Duodenal mucosa (tissue), 2 donors: ENCODE data around the gene STRIP2.

Experiments used
- H3K27ac ChIP-seq: one replicate; pipeline ENCODE4 v1.7.0; 2013; ENCODE audit warnings: low read depth, low read length
- H3K27me3 ChIP-seq, 2 donors: one replicate each; pipeline ENCODE4 v1.7.0; 2013; ENCODE audit warnings: low read length in 2 of 2, control low read depth in 1 of 2; ENCODE audit not compliant: insufficient read depth in 2 of 2, control insufficient read depth in 1 of 2
- H3K36me3 ChIP-seq, 2 donors: one replicate each; pipeline ENCODE4 v1.7.0; 2013; ENCODE audit warnings: low read length in 2 of 2, control low read depth in 1 of 2; ENCODE audit not compliant: insufficient read depth in 2 of 2, control insufficient read depth in 1 of 2
- H3K4me1 ChIP-seq, 2 donors: one replicate each; pipeline ENCODE4 v1.7.0; 2013; ENCODE audit warnings: low read length in 2 of 2, control low read depth in 1 of 2; ENCODE audit not compliant: insufficient read depth in 2 of 2, control insufficient read depth in 1 of 2
- H3K4me3 ChIP-seq, 2 donors: one replicate each; pipeline ENCODE4 v1.7.0; 2013; ENCODE audit warnings: low read length in 2 of 2, low read depth in 1 of 2
- H3K9ac ChIP-seq, 2 donors: one replicate each; pipeline ENCODE4 v1.7.0; 2013; ENCODE audit warnings: low read length in 2 of 2, low read depth in 1 of 2
- H3K9me3 ChIP-seq, 2 donors: one replicate each; pipeline ENCODE4 v1.7.0; 2013; ENCODE audit warnings: low read length in 2 of 2, control low read depth in 1 of 2; ENCODE audit not compliant: control insufficient read depth in 1 of 2

STRIP2 gene, protein sequence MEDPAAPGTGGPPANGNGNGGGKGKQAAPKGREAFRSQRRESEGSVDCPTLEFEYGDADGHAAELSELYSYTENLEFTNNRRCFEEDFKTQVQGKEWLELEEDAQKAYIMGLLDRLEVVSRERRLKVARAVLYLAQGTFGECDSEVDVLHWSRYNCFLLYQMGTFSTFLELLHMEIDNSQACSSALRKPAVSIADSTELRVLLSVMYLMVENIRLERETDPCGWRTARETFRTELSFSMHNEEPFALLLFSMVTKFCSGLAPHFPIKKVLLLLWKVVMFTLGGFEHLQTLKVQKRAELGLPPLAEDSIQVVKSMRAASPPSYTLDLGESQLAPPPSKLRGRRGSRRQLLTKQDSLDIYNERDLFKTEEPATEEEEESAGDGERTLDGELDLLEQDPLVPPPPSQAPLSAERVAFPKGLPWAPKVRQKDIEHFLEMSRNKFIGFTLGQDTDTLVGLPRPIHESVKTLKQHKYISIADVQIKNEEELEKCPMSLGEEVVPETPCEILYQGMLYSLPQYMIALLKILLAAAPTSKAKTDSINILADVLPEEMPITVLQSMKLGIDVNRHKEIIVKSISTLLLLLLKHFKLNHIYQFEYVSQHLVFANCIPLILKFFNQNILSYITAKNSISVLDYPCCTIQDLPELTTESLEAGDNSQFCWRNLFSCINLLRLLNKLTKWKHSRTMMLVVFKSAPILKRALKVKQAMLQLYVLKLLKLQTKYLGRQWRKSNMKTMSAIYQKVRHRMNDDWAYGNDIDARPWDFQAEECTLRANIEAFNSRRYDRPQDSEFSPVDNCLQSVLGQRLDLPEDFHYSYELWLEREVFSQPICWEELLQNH

DNA sequence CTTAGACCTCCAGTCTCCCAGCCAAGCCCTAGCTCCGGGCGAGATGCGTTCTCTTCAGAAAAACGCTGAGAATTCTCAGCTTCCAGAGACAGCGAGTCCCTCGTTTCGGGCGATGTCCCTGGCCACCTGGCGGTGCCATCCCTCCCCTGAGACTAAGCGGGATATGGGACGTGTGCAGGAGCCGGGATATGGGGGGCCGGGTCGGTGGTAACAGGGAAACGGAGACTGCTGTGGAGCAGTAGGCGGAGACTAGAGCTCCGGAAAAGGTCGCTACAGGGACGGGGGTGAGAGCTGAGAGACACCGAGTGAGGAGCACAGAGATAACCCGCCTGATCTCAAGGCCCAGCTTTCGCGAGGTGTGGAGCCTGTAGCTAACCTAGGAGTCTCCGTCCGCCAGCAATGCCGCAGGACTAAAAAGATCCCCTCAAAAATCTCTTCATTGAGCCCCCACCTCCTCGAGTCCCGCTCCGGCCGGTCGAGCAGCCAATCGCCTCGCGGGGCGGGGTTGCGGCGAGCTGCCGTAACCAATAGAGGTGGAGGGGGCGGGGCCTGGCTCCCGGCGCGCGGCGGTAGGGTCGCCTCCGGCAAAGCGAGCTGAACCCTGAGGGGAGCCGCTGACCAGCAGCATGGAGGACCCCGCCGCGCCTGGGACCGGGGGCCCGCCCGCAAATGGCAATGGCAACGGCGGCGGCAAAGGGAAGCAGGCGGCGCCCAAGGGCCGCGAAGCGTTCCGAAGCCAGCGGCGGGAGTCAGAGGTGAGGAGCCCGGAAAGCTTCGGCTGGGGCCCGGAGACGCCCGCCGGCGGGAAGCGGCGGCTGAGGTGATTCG lies at the start of gene STRIP2:
TSS of gene STRIP2 (plus strand) at position 586 of the 828 bp plus-strand sequence. CDS start at position 627, 41 bp downstream.
- H3K9ac ChIP-seq: peak within 1 kb of the TSS; percentile 55 to 58

DNA sequence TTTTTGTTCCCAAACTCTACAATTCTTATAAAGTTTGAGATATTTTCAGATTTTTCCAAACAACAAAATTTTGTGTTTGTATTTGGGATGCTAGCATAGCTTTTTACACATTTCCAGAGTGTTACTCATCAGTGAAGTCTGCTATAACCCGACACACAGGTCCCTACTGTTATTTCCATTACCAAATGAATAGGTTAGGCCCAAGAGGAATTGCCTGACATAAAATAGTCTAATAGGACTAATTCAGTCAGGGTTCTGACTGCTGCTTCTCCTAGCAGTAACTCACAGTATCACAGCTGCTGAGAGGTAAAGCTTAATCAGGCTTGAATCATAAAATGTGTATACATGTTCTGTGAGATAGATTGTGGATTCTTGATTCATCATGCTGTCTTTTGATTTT lies 49.1 kb upstream of the STRIP2 start:
- Histone ChIP-seq H3K27me3 (no peaks in the 10 kb centered on the region), H3K9me3 (no peaks in the 10 kb centered on the region), H3K4me1 (no peaks in the 10 kb centered on the region), H3K9ac (no peak overlapping the region), H3K27ac (no peak overlapping the region), H3K36me3 (peaks cover 0 to 29% of the 10 kb centered on the region in 2 donors), H3K4me3 (no peak overlapping the region)

More for the DNA sequence above, at the start of gene STRIP2:
- Histone ChIP-seq H3K36me3 (no peaks in the 10 kb centered on the region), H3K27me3 (peaks cover 8 to 19% of the 10 kb centered on the region in 2 donors), H3K4me1 (peaks cover 10 to 15% of the 10 kb centered on the region in 2 donors), H3K4me3 (peak within 1 kb of the TSS; percentile 80 to 88), H3K27ac (no peak within 1 kb of the TSS), H3K9me3 (no peaks in the 10 kb centered on the region)

DNA sequence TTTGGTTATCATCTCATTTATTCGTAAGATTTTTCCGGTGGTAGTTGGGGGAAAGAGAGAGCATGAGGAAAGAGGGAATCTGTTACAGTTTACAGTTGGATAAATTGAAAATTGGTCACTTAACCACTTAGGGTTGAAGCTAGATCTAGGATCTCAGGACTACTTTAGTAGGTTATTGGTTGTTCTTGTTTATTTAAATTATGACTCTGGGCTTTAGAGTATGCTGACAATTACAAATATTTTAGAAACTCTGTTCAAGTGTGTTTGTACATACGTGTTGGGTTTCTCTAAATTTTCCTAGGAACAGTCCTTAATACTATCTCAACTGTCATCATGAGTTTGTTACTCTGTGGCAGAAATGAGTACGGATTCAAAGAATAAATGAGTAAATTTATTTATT lies 48.6 kb upstream of the STRIP2 start:
- H3K4me3 ChIP-seq: no peak overlapping the region
- H3K36me3 ChIP-seq: peaks cover 3 to 32% of the 10 kb centered on the region in 2 donors
- no peaks in the 10 kb centered on the region for H3K9me3 ChIP-seq
- no peak overlapping the region for H3K9ac ChIP-seq
- no peaks in the 10 kb centered on the region for H3K4me1 ChIP-seq
- no peak overlapping the region for H3K27ac ChIP-seq
- no peaks in the 10 kb centered on the region for H3K27me3 ChIP-seq

DNA sequence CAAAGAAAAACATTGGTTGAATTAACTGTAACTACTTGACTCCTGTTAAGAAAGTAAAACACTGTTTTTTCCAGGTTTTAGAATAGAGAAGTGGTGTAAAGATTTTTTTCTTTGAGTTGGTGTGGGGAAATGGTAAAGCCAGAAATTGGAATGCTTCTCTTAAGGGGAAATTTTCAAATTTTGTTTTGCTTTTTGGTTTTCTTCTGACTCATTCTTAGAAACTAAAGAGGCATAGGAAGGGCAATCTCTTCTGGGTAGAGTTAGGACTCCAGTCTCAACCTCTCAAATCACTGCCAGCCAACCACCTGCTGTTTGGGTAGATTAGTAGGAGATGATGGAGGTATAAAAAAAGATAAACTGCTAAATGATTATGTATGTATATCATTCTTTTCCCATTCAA lies 47.7 kb upstream of the STRIP2 start:
- no peaks in the 10 kb centered on the region for H3K9me3 ChIP-seq
- H3K36me3 ChIP-seq: peaks cover 3 to 36% of the 10 kb centered on the region in 2 donors
- no peak overlapping the region for H3K27ac ChIP-seq
- no peak overlapping the region for H3K9ac ChIP-seq
- no peak overlapping the region for H3K4me3 ChIP-seq
- H3K27me3 ChIP-seq: no peaks in the 10 kb centered on the region
- H3K4me1 ChIP-seq: no peaks in the 10 kb centered on the region

DNA sequence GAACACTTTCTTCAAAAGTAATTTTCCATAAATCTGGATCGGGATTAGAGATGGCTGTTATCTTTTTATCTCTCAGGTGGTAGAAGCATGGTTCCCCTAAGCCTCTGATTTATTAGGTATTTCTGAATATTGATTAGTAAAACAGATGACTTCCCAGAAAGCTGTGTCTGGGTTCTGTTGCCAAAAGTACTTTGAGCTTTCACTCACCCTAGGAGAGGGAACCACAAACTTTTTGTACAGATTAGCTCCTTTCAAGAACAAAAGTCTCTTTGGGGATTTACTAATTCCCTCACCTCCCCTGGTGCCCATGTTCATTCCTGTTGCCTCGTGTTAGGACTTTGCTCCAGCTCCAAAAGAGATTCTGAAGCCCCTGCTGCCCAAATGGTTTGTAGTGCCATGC lies 46.7 kb upstream of the STRIP2 start:
- Histone ChIP-seq H3K9me3 (no peaks in the 10 kb centered on the region), H3K4me1 (no peaks in the 10 kb centered on the region), H3K9ac (no peak overlapping the region), H3K27me3 (no peaks in the 10 kb centered on the region), H3K4me3 (no peak overlapping the region), H3K27ac (no peak overlapping the region), H3K36me3 (peaks cover 3 to 40% of the 10 kb centered on the region in 2 donors)

DNA sequence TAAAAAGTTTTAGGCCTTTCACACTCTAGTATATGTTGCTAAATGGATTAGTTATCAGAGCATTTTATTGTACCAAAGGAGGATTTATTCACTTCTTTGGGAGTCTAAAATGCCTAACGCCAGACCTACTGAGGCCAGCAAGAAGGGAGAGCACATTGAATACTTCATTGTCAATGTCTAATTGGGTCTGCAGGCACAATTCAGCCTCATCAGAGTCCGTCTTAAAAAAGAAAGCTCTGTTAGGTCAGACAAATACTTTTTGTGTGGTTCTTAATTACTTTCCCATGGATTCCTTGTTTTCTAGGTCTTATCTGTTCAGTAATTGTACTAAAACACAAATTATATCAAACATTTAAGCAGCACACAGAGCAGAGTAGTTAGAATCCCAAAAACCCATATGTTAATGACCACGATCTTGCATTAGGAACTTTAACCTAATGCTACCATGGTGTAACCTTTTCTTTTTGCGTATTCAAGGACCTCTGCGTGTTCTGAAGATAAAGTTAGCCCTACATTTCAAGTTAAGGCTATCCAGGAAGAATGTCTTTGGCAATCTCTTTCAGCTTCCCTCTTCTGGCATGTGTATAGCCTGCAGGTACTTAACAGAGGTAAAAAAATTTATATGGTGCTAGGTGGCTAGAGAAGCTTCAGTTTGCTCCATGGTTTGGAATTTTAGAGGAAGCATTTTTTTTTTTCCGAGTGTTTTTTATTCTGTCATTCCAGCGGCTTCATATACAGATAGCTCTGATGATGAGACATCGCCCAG lies 45.7 kb upstream of the STRIP2 start:
- no peaks in the 10 kb centered on the region for H3K9me3 ChIP-seq
- no peak overlapping the region for H3K4me3 ChIP-seq
- H3K36me3 ChIP-seq: peaks cover 3 to 46% of the 10 kb centered on the region in 2 donors
- H3K9ac ChIP-seq: no peak overlapping the region
- H3K27me3 ChIP-seq: no peaks in the 10 kb centered on the region
- no peak overlapping the region for H3K27ac ChIP-seq
- H3K4me1 ChIP-seq: no peaks in the 10 kb centered on the region

DNA sequence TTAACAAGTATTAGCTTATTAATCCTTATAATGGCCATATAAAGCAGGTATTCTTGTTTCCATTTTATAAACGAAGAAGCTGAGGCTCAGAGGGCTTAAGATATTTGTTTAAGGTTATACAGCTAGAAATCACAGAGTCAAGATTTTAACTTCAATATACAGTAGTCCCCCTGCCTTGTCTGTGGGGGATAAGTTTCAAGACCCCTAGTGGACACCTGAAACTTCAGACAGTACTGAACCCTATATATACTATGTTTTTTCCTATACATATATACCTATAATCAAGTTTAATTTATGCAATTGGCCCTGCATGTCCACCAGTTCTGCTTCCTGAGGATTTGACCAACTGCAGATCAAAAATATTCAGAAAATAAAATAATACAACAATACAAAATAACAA lies 44.4 kb upstream of the STRIP2 start:
- no peak overlapping the region for H3K9ac ChIP-seq
- no peak overlapping the region for H3K4me3 ChIP-seq

DNA sequence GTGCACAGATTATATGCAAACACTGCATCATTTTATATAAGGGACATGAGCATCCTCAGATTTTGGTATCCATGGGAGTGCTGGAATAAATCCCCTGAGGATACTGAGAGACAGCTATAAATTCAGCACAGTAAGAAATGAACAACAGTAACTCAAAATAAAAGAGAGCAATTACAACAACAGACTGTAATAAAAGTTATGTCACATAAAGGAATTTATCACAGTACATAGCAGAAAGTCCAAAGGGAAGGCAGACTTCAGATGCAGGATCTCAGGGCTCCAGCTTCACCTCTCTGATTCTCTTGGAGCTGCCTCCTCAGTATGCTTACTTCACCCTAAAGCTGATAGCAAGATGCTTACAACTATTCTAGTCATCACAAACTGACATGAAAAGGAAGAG lies 43.9 kb upstream of the STRIP2 start:
- no peaks in the 10 kb centered on the region for H3K27me3 ChIP-seq
- H3K27ac ChIP-seq: no peak overlapping the region
- H3K9me3 ChIP-seq: no peaks in the 10 kb centered on the region
- H3K4me3 ChIP-seq: no peak overlapping the region
- H3K36me3 ChIP-seq: peaks cover 3 to 45% of the 10 kb centered on the region in 2 donors
- H3K9ac ChIP-seq: no peak overlapping the region
- H3K4me1 ChIP-seq: no peaks in the 10 kb centered on the region

More for the DNA sequence above, 44.4 kb upstream of the STRIP2 start:
- no peaks in the 10 kb centered on the region for H3K27me3 ChIP-seq
- no peak overlapping the region for H3K27ac ChIP-seq
- H3K36me3 ChIP-seq: peaks cover 3 to 43% of the 10 kb centered on the region in 2 donors
- H3K4me1 ChIP-seq: no peaks in the 10 kb centered on the region
- H3K9me3 ChIP-seq: no peaks in the 10 kb centered on the region

DNA sequence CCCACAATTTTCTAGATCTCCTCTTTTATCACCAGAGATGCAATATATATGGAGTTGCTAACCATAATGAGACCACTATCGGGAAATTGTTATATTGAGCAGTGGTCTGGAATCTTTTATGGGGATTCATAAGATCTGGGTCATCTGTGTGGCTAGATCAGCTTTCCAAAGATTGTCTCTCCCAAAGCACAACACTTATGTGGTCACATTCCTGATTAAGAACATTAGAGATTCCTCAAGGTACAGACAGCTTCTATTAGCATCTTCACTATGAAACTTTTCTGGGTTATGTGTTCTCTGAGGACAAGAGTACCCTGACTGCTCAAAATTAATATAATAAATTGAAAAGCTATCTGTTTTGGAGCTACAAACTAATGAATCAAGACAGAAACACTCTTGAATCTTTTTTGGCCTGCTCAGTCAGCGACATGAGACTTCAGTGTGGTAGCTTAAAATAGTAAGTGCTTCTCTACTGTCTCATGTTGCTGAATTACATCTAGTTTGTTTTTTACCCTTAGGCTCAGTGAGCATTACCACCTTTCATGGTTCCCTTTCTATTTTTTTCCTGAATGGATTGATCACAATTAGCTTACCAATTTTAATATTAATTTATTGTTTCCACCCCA lies 42.6 kb upstream of the STRIP2 start:
- H3K9ac ChIP-seq: no peak overlapping the region
- H3K4me1 ChIP-seq: no peaks in the 10 kb centered on the region
- no peak overlapping the region for H3K4me3 ChIP-seq
- no peaks in the 10 kb centered on the region for H3K27me3 ChIP-seq
- H3K9me3 ChIP-seq: no peaks in the 10 kb centered on the region
- H3K27ac ChIP-seq: no peak overlapping the region
- peaks cover 3 to 51% of the 10 kb centered on the region in 2 donors for H3K36me3 ChIP-seq
